NCI-H128 (cell line): Measurements from ENCODE around the gene ZNF335.
A peak's percentile ranks its signal among the peaks of the same experiment; 100 is the strongest.

Experiments
- DNase-seq: peaks from one replicate; lab custom pipeline; 2025; ENCODE audit not compliant: unreplicated experiment; lab: John Stamatoyannopoulos, UW

ZNF335 gene

DNA sequence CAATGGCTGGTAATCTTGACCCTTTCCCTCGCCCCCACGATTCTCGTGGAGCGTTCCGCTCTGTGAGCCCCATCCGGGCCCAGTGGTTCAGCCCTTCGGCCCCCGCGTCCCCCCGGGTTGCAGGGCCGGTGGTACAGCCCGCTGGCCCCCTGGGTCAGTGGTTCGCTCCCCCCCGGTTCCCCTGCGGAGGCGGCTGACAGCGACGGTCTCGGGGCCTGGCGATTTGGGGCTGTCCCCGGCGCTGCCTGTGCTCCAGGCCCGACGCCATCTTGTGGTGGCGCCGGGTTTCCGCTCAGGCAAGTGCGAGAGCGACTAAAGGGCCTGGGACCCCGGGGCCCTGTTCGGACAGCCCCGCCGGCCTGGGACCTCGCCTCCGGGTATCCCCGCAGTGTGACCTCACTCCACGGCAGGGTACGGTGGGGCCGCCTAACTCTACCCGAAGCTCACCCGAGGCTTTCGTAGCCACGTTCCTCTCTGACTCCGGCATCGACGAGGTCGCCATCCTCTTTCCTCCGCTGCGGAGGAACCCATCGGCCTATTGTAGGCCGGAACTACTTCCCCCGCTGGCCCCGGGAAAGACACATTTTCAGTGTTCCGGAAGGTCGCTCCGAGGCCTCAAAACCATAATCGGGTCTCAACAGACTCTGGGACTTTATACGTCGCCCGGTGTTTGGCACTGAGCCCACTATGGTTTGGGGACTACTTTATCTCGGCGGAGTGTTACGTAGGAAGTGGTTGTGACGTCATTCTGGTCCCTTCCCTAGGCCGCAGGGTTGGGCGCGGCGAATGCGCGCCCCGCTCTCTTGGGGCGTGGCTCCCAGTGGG lies at the start of gene ZNF335:
Gene ZNF335, minus strand, starts transcription at position 529 of the 825 bp plus-strand sequence. CDS start 793 bp downstream, outside the sequence.
- peak; percentile 94 for DNase-seq

- DNase-seq: no peak
Observed at GRCh38 chr20:46020555-46020954, 48.6 kb upstream of the ZNF335 start.

- DNase-seq: no peak
Observed at GRCh38 chr20:46018611-46019010, 46.6 kb upstream of the ZNF335 start.

- no peak for DNase-seq
Observed at GRCh38 chr20:46018112-46018511, 46.1 kb upstream of the ZNF335 start.

- DNase-seq: no peak
Observed at GRCh38 chr20:46017272-46017671, 45.3 kb upstream of the ZNF335 start.

DNA sequence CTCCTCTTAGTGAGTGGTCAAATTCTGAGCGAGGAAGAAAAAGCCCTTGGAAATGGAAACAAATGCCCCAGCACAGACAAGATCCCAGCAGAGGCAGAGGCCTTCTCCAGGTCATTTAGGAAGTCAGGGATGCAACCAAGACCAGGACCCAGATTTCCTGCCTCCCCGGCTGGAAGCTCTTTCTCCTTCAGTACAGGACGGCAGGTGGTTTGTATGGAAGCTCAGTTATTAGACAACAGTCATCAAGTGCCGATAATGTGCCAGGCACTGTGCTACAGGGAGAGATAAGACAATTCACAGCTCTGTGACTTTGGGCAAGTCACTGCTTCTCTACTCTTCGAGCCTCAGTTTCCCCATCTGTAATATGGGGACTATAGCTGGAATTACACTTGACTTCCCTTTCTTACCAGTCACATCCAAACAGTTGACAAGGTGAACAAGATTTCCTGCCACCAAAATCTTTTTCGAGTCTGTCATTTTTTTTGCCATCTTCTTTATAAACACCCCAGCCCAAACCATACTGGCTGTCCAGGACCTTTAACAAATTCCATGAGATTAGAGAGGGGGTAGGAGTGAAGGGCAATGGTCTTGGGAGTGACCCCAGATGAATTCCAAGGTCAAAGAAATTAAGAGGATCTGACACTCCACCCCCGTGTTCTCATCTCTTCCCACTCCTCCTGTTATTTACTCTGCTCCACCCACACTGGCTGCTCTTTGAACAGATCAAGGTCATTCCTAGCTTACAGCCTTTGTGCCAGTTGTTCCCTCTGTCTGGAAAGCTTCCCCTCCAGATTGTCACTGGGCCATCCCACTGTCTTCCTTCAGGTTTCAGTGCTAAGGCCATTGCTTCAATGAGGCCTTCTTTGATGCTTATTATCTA lies 42.8 kb upstream of the ZNF335 start:
- DNase-seq: no peak

DNA sequence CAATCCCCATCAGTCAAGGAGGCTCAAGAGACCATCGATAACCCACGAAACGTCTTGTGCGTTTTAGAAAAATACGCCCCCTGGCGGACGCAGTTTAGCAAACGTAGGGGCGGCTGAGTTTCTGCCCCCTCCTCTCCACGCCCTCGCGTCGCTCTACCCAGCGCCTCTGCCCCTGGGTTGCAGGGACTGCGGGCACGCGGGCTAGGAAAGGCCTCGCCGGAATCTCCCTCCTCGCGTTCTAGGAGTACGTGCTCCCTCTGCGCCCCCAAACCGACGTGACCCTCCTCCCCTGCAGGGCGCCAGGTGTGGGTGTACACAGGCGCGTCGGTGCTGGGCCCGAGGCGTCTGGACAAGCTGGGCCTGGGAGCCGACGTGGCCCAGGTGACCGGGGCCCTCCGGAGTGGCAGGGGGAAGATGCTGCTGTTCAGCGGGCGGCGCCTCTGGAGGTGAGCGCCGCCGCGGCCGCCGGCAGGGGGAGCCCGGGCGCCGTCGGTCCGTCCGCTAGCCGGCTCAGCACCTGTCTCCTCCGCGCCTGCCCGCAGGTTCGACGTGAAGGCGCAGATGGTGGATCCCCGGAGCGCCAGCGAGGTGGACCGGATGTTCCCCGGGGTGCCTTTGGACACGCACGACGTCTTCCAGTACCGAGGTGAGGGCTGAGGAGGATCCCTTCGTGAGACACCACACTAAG lies 42.0 kb upstream of the ZNF335 start:
- peak; percentile 66 for DNase-seq

DNA sequence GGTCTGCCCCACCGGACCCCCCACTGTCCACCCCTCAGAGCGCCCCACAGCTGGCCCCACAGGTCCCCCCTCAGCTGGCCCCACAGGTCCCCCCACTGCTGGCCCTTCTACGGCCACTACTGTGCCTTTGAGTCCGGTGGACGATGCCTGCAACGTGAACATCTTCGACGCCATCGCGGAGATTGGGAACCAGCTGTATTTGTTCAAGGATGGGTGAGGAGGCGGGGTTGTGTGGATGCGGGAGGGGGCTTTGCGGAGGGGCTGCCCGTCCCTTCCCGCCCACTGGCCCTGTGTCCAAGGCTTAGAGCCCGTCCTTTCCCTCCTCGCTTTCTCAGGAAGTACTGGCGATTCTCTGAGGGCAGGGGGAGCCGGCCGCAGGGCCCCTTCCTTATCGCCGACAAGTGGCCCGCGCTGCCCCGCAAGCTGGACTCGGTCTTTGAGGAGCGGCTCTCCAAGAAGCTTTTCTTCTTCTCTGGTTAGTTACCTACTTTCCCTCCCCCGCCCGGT lies 41.4 kb upstream of the ZNF335 start:
- DNase-seq: no peak

DNA sequence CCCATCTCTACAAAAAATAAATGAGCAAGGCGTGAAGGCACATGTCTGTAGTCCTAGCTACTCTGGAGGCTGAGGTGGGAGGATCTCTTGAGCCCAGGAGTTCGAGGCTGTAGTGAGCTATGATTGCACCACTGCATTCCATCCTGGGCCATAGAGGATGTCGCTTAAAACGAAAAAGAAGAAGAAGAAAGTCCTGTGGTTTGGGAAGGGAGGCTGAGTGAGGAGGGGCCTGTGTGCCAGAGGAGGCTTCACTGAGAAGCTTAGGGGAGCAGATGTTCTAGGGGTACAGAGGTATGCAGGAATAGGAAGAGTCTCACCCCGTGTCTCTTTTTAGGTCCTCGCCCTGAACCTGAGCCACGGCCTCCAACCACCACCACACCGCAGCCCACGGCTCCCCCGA lies 40.9 kb upstream of the ZNF335 start:
- DNase-seq: no peak

DNA sequence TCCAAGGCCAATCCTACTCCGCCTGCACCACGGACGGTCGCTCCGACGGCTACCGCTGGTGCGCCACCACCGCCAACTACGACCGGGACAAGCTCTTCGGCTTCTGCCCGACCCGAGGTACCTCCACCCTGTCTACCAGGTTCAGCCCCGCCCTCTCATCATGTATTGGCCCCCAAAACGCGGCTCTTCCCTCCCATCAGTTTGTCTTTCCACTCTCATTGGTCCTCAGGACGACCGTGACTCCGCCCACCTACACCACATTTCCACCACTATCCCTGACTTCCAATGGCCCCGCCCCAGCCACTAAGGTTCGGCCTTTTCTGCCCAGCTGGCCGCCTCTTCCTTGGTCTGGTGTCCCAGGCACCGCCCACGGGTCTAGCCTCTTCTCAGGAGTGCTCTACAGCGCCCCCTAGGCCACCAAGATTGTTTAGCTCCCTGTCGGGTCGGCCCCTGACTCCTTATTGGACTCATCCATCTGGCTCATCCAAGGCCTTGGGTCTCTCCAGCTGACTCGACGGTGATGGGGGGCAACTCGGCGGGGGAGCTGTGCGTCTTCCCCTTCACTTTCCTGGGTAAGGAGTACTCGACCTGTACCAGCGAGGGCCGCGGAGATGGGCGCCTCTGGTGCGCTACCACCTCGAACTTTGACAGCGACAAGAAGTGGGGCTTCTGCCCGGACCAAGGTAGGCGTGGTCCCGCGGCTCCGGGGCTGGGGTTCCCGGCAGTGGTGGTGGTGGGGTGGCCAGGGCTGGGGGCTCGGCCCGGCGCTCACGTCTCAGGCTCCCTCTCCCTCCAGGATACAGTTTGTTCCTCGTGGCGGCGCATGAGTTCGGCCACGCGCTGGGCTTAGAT lies 39.9 kb upstream of the ZNF335 start:
- no peak for DNase-seq

DNA sequence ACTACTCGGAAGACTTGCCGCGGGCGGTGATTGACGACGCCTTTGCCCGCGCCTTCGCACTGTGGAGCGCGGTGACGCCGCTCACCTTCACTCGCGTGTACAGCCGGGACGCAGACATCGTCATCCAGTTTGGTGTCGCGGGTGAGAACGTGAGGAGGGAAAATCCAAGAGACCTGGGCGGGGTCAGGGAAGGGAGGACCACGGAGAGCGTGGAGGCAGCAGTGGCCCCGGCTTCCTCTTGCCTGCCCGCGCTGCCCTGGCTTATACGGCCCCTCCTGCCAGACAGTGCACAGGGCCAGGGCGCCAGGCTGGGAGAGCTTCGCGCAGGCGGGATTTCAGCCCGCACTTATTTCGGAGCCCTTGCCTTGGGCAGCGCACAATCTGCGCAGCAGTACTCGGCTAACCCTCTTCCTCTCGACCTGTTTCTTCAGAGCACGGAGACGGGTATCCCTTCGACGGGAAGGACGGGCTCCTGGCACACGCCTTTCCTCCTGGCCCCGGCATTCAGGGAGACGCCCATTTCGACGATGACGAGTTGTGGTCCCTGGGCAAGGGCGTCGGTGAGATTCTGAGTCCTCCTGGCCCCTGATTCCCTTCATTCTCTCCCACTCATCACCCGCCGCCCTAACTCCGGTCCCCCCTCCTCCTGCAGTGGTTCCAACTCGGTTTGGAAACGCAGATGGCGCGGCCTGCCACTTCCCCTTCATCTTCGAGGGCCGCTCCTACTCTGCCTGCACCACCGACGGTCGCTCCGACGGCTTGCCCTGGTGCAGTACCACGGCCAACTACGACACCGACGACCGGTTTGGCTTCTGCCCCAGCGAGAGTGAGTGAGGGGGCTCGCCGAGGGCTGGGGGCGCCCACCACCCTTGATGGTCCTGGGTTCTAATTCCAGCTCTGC lies 38.7 kb upstream of the ZNF335 start:
- no peak for DNase-seq

DNA sequence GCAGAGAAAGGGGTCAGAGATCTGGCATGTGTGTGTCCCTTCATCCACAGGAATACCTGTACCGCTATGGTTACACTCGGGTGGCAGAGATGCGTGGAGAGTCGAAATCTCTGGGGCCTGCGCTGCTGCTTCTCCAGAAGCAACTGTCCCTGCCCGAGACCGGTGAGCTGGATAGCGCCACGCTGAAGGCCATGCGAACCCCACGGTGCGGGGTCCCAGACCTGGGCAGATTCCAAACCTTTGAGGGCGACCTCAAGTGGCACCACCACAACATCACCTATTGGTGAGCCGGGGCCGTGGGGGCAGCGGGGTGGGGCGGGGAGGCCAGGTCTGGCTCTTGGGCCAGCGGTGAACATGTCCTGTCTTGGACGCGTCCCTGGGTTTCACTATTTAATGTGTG lies 37.8 kb upstream of the ZNF335 start:
- no peak for DNase-seq

- DNase-seq: no peak
Observed at GRCh38 chr20:46007671-46008070, 35.7 kb upstream of the ZNF335 start.

- no peak for DNase-seq
Observed at GRCh38 chr20:46006964-46007363, 35.0 kb upstream of the ZNF335 start.

- DNase-seq: no peak
Observed at GRCh38 chr20:46006022-46006705, 34.2 kb upstream of the ZNF335 start.

DNA sequence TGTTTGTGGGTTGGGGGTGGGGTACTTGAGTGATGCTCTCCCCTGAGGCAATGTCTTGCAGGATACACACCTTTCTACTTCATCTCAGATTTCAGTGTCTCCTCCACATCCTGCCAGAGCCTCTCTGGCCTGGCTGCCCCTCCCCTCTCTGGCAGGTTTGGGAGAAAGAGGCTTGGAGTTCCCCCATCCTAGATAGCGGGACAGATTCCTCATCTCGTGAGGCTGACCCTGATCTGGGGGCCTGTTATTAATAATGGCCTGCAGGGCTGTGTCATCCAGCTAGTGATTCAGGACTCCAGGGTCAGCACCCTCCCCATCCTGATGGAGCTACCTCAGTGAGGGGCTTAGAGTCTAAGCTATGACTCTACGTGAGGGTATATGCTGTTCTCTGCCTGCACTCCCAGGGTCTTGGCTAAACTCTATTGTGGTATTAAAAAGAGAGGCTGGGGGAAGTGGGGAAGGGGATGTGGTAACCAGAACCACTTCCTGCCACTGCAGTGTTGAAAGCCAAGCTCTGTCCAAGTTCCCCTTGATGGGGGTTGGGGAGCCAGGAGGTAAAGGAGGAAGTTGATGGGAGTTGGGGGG lies 33.0 kb upstream of the ZNF335 start:
- no peak for DNase-seq

DNA sequence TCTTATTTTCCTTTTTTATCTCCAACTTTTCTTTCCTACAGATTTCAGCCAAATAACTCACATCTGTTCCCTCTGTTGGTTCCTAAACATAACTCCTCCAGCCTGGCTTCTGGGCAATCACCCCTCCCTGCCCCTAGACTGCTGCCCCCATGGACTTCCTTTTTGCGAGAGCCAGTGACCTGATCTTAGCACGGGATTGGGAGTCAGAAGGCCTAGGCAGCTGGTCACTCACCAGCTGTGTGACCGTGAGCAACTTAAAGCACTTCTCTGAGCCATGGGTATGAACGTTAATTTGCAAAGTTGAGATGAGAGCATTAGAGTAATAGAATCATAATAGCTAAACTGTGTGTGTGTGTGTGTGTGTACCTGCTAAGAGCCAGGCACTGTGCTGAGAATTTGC lies 32.2 kb upstream of the ZNF335 start:
- DNase-seq: no peak

DNA sequence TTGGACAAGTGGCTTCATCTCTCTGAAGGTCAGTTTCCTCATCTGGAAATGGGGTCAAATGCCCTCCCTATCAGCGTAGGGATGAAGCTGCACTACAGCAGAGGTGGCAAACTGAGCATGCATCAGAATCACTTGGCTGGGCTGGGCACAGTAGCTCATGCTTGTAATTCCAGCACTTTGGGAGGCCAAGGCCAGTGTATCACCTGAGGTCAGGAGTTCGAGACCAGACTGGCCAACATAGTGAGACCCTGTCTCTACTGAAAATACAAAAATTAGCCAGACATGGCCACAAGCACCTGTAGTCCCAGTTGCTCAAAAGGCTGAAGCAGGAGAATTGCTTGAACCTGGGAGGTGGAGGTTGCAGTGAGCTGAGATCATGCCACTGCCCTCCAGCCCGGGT lies 30.0 kb upstream of the ZNF335 start:
- DNase-seq: no peak
